Neural progenitor cell (in vitro differentiated cells): ENCODE data around the gene SLAIN1. TPM values are rescaled to one million over a fixed set of nuclear protein-coding genes. Genes with fewer than 3 reads are reported as not detected.

Experiments
- DNase-seq: peaks from one replicate; pipeline ENCODE4 v3.0.0-alpha.2; 2016; ENCODE audit warnings: low spot score
- H2AFZ ChIP-seq: fragments of 200-600 bp; sonication (generic); replicated peaks from 2 replicates; pipeline ENCODE4 v1.6.1; 2016; ENCODE audit warnings: antibody characterized with exemption
- H3F3A ChIP-seq: fragments of 200-600 bp; sonication (generic); 2 replicates; pipeline ENCODE4 v1.6.1; 2016; ENCODE audit warnings: antibody characterized with exemption, low read depth
- H3K27ac ChIP-seq: fragments of 200-600 bp; sonication (generic); 2 replicates; pipeline ENCODE4 v1.5.1; 2016; ENCODE audit warnings: mild to moderate bottlenecking
- H3K27me3 ChIP-seq: fragments of 200-600 bp; sonication (generic); 2 replicates; pipeline ENCODE4 v1.6.1; 2016; ENCODE audit warnings: mild to moderate bottlenecking, moderate library complexity
- H3K36me3 ChIP-seq: fragments of 200-600 bp; sonication (generic); 2 replicates; pipeline ENCODE4 v1.5.1; 2016
- H3K4me1 ChIP-seq: fragments of 200-600 bp; sonication (generic); 2 replicates; pipeline ENCODE4 v1.6.1; 2016; ENCODE audit warnings: mixed run types
- H3K4me2 ChIP-seq: fragments of 200-600 bp; sonication (generic); 2 replicates; pipeline ENCODE4 v1.6.1; 2016
- H3K4me3 ChIP-seq: fragments of 200-600 bp; sonication (generic); 2 replicates; pipeline ENCODE4 v1.5.1; 2016
- H3K79me2 ChIP-seq: fragments of 200-600 bp; sonication (generic); 2 replicates; pipeline ENCODE4 v1.6.1; 2016; ENCODE audit warnings: low read depth
- H3K9ac ChIP-seq: fragments of 200-600 bp; sonication (generic); 2 replicates; pipeline ENCODE4 v1.6.1; 2016
- H3K9me3 ChIP-seq: fragments of 200-600 bp; sonication (generic); 2 replicates; pipeline ENCODE4 v1.5.1; 2016; ENCODE audit warnings: low read depth
- H4K20me1 ChIP-seq: fragments of 200-600 bp; sonication (generic); 2 replicates; pipeline ENCODE4 v1.6.1; 2016; ENCODE audit warnings: low read depth
- H3K27ac Mint-ChIP-seq: 3 replicates; pipeline ENCODE4 v1.8.0; 2021; ENCODE audit warnings: mixed read lengths
- H3K27me3 Mint-ChIP-seq: 2 replicates; pipeline ENCODE4 v1.8.0; 2022; ENCODE audit warnings: low read depth, mild to moderate bottlenecking, inconsistent platforms, moderate library complexity, mixed read lengths; ENCODE audit not compliant: insufficient read depth
- H3K36me3 Mint-ChIP-seq: 3 replicates; pipeline ENCODE4 v1.8.0; 2021; ENCODE audit warnings: mixed read lengths
- H3K4me1 Mint-ChIP-seq: 3 replicates; pipeline ENCODE4 v1.8.0; 2021; ENCODE audit warnings: mixed read lengths
- H3K4me3 Mint-ChIP-seq: 3 replicates; pipeline ENCODE4 v1.8.0; 2021; ENCODE audit warnings: mild to moderate bottlenecking, moderate library complexity, mixed read lengths
- H3K9me3 Mint-ChIP-seq: 3 replicates; pipeline ENCODE4 v1.8.0; 2020; ENCODE audit warnings: mixed read lengths
- EZH2 ChIP-seq: fragments of 200-600 bp; sonication (generic); IDR thresholded peaks from 2 replicates; pipeline ENCODE4 v1.6.1; 2017; ENCODE audit warnings: antibody characterized with exemption, mild to moderate bottlenecking, moderate library complexity
- EZH2phosphoT487 ChIP-seq: fragments of 200-600 bp; sonication (generic); IDR thresholded peaks from 2 replicates; pipeline ENCODE4 v1.6.1; 2017; ENCODE audit warnings: antibody characterized with exemption
- total RNA-seq: library from RNA; depleted of rRNA; stranded (reverse); fragments of >200 nt; gene quantifications from 2 replicates; pipeline ENCODE4 v1.2.3, GENCODE V29; 2015; ENCODE audit warnings: low replicate concordance
- TF ChIP-seq, protein P1 (sequence below): fragments of 200-600 bp; sonication (generic); IDR thresholded peaks from 2 replicates; pipeline ENCODE4 v1.5.1; 2017; ENCODE audit warnings: antibody characterized with exemption, mild to moderate bottlenecking

SLAIN1 gene
- total RNA-seq, 1 donor from 2014 or later = 87.2 TPM

DNA sequence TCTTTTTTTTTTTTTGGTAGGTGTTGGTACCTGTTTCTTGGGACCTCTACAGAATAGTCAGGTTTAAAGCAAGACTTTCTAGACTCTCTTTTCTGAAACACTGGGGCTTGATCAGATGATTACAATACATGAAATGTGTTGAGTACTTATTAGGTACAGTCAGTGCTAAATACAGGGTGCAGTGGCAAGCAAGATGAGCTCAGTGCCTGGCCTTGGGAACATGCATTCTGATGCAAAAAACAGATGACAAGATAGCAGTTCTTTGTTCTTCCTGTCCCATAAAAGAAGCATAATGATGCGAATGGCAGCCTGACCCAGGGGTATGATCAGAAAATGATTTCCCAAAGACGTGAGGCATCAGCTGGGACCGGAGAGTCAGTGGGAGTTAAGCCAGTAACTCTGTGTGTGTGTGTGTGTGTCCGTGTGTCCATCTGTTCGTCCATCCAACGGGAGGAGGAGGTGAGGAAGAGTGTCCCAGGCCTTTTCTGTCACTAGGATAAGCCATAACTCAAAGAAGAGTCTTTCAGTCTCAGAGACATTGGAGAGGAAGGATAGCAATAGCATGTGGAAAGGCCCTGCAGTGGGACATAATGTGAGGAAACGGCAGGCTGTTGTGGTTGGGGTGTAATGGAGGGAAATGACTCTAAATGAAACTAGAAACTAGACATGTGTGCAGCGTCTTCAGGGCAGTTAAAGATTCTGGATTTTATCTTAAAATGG, 32.2 kb downstream of the SLAIN1 start:
- Mint-ChIP-seq H3K27ac (no peak overlapping the region), H3K9me3 (no peaks in the 10 kb centered on the region), H3K27me3 (no peaks in the 10 kb centered on the region), H3K36me3 (peaks cover 65% of the 10 kb centered on the region), H3K4me1 (peaks cover 3% of the 10 kb centered on the region), H3K4me3 (no peak overlapping the region)
- Histone ChIP-seq H3K4me3 (no peak overlapping the region), H3K27me3 (no peaks in the 10 kb centered on the region), H3K36me3 (no peaks in the 10 kb centered on the region), H3K9ac (no peak overlapping the region), H3F3A (no peaks in the 10 kb centered on the region), H3K27ac (no peak overlapping the region), H3K9me3 (no peaks in the 10 kb centered on the region), H3K79me2 (peaks cover 64% of the 10 kb centered on the region), H4K20me1 (peaks cover 8% of the 10 kb centered on the region), H3K4me2 (no peak overlapping the region), H2AFZ (no peak overlapping the region), H3K4me1 (peaks cover 7% of the 10 kb centered on the region)
- DNase-seq = no peak
- TF ChIP-seq EZH2 (no peak), EZH2phosphoT487 (no peak)
- TF ChIP-seq, protein P1, sequence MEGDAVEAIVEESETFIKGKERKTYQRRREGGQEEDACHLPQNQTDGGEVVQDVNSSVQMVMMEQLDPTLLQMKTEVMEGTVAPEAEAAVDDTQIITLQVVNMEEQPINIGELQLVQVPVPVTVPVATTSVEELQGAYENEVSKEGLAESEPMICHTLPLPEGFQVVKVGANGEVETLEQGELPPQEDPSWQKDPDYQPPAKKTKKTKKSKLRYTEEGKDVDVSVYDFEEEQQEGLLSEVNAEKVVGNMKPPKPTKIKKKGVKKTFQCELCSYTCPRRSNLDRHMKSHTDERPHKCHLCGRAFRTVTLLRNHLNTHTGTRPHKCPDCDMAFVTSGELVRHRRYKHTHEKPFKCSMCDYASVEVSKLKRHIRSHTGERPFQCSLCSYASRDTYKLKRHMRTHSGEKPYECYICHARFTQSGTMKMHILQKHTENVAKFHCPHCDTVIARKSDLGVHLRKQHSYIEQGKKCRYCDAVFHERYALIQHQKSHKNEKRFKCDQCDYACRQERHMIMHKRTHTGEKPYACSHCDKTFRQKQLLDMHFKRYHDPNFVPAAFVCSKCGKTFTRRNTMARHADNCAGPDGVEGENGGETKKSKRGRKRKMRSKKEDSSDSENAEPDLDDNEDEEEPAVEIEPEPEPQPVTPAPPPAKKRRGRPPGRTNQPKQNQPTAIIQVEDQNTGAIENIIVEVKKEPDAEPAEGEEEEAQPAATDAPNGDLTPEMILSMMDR = no peak

DNA sequence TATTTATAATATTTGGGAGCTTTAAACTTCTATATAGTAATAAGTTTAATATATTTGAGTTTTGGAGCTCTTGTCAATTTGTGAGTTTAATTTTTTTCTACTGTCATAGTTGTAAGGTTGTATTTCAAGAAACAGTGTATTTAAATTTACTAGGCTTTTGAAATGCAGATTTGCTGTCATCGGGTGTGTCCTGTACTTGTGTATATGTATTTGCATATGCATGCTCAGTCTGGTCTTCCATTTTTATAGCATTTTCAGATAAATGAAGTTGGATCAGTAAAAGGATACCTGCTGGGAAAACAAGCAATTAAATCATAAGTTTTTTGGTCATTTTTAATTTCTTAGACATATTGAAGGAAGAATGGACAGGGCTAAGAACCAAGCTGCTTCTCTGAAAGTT, 33.1 kb downstream of the SLAIN1 start:
- Mint-ChIP-seq H3K4me3 (no peak overlapping the region), H3K27me3 (no peaks in the 10 kb centered on the region), H3K4me1 (peaks cover 3% of the 10 kb centered on the region), H3K27ac (no peak overlapping the region), H3K9me3 (no peaks in the 10 kb centered on the region), H3K36me3 (peaks cover 58% of the 10 kb centered on the region)
- Histone ChIP-seq H3K4me3 (no peak overlapping the region), H3K9me3 (no peaks in the 10 kb centered on the region), H3K27me3 (no peaks in the 10 kb centered on the region), H4K20me1 (peaks cover 10% of the 10 kb centered on the region), H3F3A (no peaks in the 10 kb centered on the region), H2AFZ (no peak overlapping the region), H3K36me3 (no peaks in the 10 kb centered on the region), H3K4me1 (peaks cover 3% of the 10 kb centered on the region), H3K9ac (no peak overlapping the region), H3K79me2 (peaks cover 73% of the 10 kb centered on the region), H3K27ac (no peak overlapping the region), H3K4me2 (no peak overlapping the region)
- no peak for DNase-seq
- TF ChIP-seq, protein P1 = no peak
- TF ChIP-seq EZH2 = no peak
- TF ChIP-seq EZH2phosphoT487 = no peak

DNA sequence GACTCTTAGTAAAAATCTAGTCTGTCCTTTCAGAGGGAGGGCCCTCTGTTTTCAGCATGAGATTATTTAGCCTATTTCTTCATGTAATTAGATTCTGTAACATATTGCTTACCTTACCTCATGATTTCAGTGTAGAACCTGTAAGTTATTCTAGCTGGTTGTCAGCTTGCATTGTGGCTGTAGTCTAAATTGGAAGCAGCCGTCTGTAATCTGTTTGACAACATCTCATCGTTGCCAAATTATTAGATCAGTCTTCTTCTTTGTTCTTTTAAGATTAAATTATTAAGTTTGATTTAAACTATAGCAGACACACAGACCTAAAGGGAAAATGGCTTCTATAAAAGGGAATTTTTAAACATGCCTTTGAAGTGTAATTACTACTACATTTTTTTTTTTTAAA, 34.8 kb downstream of the SLAIN1 start:
- peaks cover 3% of the 10 kb centered on the region for H3K4me1 Mint-ChIP-seq
- H3K4me2 ChIP-seq = no peak overlapping the region
- no peaks in the 10 kb centered on the region for H3F3A ChIP-seq
- H2AFZ ChIP-seq = no peak overlapping the region
- peaks cover 11% of the 10 kb centered on the region for H4K20me1 ChIP-seq
- no peak overlapping the region for H3K4me3 ChIP-seq
- no peak overlapping the region for H3K27ac Mint-ChIP-seq
- H3K27ac ChIP-seq = no peak overlapping the region
- no peak overlapping the region for H3K9ac ChIP-seq
- H3K27me3 ChIP-seq = no peaks in the 10 kb centered on the region
- DNase-seq = no peak
- H3K9me3 ChIP-seq = no peaks in the 10 kb centered on the region
- no peaks in the 10 kb centered on the region for H3K36me3 ChIP-seq
- H3K9me3 Mint-ChIP-seq = no peaks in the 10 kb centered on the region
- peaks cover 53% of the 10 kb centered on the region for H3K36me3 Mint-ChIP-seq
- no peak overlapping the region for H3K4me3 Mint-ChIP-seq
- TF ChIP-seq, protein P1 = no peak
- TF ChIP-seq EZH2phosphoT487 = no peak
- no peak for TF ChIP-seq EZH2
- H3K4me1 ChIP-seq = no peaks in the 10 kb centered on the region
- no peaks in the 10 kb centered on the region for H3K27me3 Mint-ChIP-seq
- peaks cover 65% of the 10 kb centered on the region for H3K79me2 ChIP-seq
